ENCODE measurements around the gene ZNF776.
"Not testable (repeated sequence)": the region's sequence is repeated elsewhere in the genome, so short reads cannot be mapped to it uniquely, and the experiment has no call there.

The ZNF776 gene
- total RNA-seq = 8.5 to 31.0 (median 18.3) reads per million in 18 experiments

- peak; percentile 93 to 97 for DNase-seq
Measured at GRCh38 chr19:57746580-57747471, at the start of gene ZNF776. ZNF776 (plus strand) TSS chr19:57746815; CDS start chr19:57747059, 244 bp downstream.

GRCh38 chr19:57701625-57702024, 45.0 kb upstream of the ZNF776 start:
- no peak for DNase-seq

GRCh38 chr19:57706346-57706745, 40.3 kb upstream of the ZNF776 start:
- no peak for DNase-seq

- DNase-seq = no peak
Measured at GRCh38 chr19:57708641-57709361, 37.8 kb upstream of the ZNF776 start, which contains the start of gene ZNF154. ZNF154 (minus strand) TSS chr19:57709204; CDS start chr19:57708971, 233 bp downstream.

- DNase-seq = no peak
Measured at GRCh38 chr19:57709616-57710015, 37.0 kb upstream of the ZNF776 start.

GRCh38 chr19:57712222-57712621, 34.4 kb upstream of the ZNF776 start:
- no peak for DNase-seq

GRCh38 chr19:57719424-57719823, 27.2 kb upstream of the ZNF776 start:
- DNase-seq = no peak

- DNase-seq = no peak
Measured at GRCh38 chr19:57719901-57720519, 26.6 kb upstream of the ZNF776 start.

GRCh38 chr19:57720878-57721277, 25.7 kb upstream of the ZNF776 start:
- DNase-seq = no peak

GRCh38 chr19:57738320-57738719, 8.3 kb upstream of the ZNF776 start:
- DNase-seq = peak; percentile 33

GRCh38 chr19:57738770-57739169, 7.8 kb upstream of the ZNF776 start:
- not testable (repeated sequence) for DNase-seq

- DNase-seq = no peak
Measured at GRCh38 chr19:57747472-57747807, 825 bp downstream of the ZNF776 start.

- no peak for DNase-seq
Measured at GRCh38 chr19:57748029-57748428, 1.4 kb downstream of the ZNF776 start.

GRCh38 chr19:57754091-57754673, 7.6 kb downstream of the ZNF776 start:
- DNase-seq = no peak

- DNase-seq = no peak
Measured at GRCh38 chr19:57755031-57755430, 8.4 kb downstream of the ZNF776 start.

- no peak for DNase-seq
Measured at GRCh38 chr19:57757941-57758340, 11.3 kb downstream of the ZNF776 start.

- no peak for DNase-seq
Measured at GRCh38 chr19:57759096-57759495, 12.5 kb downstream of the ZNF776 start.

GRCh38 chr19:57769345-57770131, 22.9 kb downstream of the ZNF776 start, which contains the start of gene ZNF586:
ZNF586 (plus strand) TSS chr19:57769676; CDS start chr19:57769843, 167 bp downstream.
- peak; percentile 93 to 96 for DNase-seq

GRCh38 chr19:57771417-57771816, 24.8 kb downstream of the ZNF776 start:
- peak; percentile 15 to 37 for DNase-seq

GRCh38 chr19:57773488-57773887, 26.9 kb downstream of the ZNF776 start:
- DNase-seq = no peak

- DNase-seq = no peak
Measured at GRCh38 chr19:57776764-57777296, 30.2 kb downstream of the ZNF776 start.

- DNase-seq = no peak
Measured at GRCh38 chr19:57778336-57778735, 31.7 kb downstream of the ZNF776 start.
